Natural killer cell (primary cell): Measurements from ENCODE around the gene HMGN4. TPM values are rescaled to one million over a fixed set of nuclear protein-coding genes. Genes with fewer than 3 reads are reported as not detected.

ENCODE experiments used
- ATAC-seq, 3 donors: fragments of 150-1000 bp in 2 of 3; fragments of 200-7000 bp in 1 of 3; cut with Tn5 transposase; 1 replicate in 1 of 3; 2 replicates in 2 of 3; pipeline ENCODE4 v1.10.0; 2021; ENCODE audit warnings: mild to moderate bottlenecking in 2 of 3, moderate library complexity in 2 of 3
- DNase-seq, 2 donors: peaks; one replicate each; pipeline versions ENCODE4 v3.0.0 to v3.0.0-alpha.2; 2013 to 2021; ENCODE audit warnings: mixed read lengths in 1 of 2
- H3K27ac ChIP-seq: one replicate; pipeline ENCODE4 v1.5.1; 2013; ENCODE audit warnings: mild to moderate bottlenecking, low read length
- H3K27me3 ChIP-seq: one replicate; pipeline ENCODE4 v1.6.1; 2013; ENCODE audit warnings: low read length; ENCODE audit not compliant: control insufficient read depth, insufficient read depth
- H3K36me3 ChIP-seq: one replicate; pipeline ENCODE4 v1.6.1; 2013; ENCODE audit warnings: low read length; ENCODE audit not compliant: control insufficient read depth, insufficient read depth
- H3K4me1 ChIP-seq: one replicate; pipeline ENCODE4 v1.6.1; 2013; ENCODE audit warnings: low read length; ENCODE audit not compliant: control insufficient read depth, insufficient read depth
- H3K4me3 ChIP-seq: one replicate; pipeline ENCODE4 v1.5.1; 2013; ENCODE audit warnings: low read length
- H3K9me3 ChIP-seq: one replicate; pipeline ENCODE4 v1.6.1; 2013; ENCODE audit warnings: low read length; ENCODE audit not compliant: control insufficient read depth, insufficient read depth
- H3K27ac Mint-ChIP-seq, 2 donors: one replicate each; pipeline ENCODE4 v1.8.0; 2022; ENCODE audit warnings: mild to moderate bottlenecking in 2 of 2, mixed read lengths in 2 of 2, moderate library complexity in 1 of 2
- H3K27me3 Mint-ChIP-seq, 2 donors: one replicate each; pipeline ENCODE4 v1.8.0; 2022; ENCODE audit warnings: low read depth in 2 of 2, mixed read lengths in 2 of 2
- H3K36me3 Mint-ChIP-seq: one replicate; pipeline ENCODE4 v1.8.0; 2022; ENCODE audit warnings: mixed read lengths
- H3K4me1 Mint-ChIP-seq, 2 donors: one replicate each; pipeline ENCODE4 v1.8.0; 2022; ENCODE audit warnings: mixed read lengths in 2 of 2
- H3K4me3 Mint-ChIP-seq: one replicate; pipeline ENCODE4 v1.8.0; 2022; ENCODE audit warnings: mild to moderate bottlenecking, moderate library complexity, mixed read lengths
- H3K9me3 Mint-ChIP-seq, 2 donors: one replicate each; pipeline ENCODE4 v1.8.0; 2022; ENCODE audit warnings: mixed read lengths in 2 of 2
- WGBS: methylation state at CpG from one replicate; pipeline ENCODE4 v1.1.7; 2013; ENCODE audit warnings: missing lambda C conversion rate; ENCODE audit not compliant: insufficient coverage; 5-methylcytosine and 5-hydroxymethylcytosine counted together
- intact Hi-C: fragments of 100-400 bp; cut with micrococcal nuclease; formaldehyde crosslinking; loops from one replicate; pipeline ENCODE4 v1.14.2; 2022
- total RNA-seq, 4 donors: library from RNA; stranded (reverse); fragments of 120-200 nt in 1 of 4; gene quantifications; one replicate each; pipeline versions ENCODE4 v1.2.3 to v1.2.4, GENCODE V29; 2013 to 2022
- TF ChIP-seq, protein P1 (sequence below): fragments of 200-600 bp; IDR thresholded peaks from one replicate; pipeline ENCODE4 v1.8.0; 2022; ENCODE audit warnings: antibody characterized with exemption

Gene HMGN4
- total RNA-seq, 3 donors from 2014 or later (not counting 1 experiment from before 2014, with no cell fraction given) = 55.7 to 80.6 (median 70.3) TPM

DNA sequence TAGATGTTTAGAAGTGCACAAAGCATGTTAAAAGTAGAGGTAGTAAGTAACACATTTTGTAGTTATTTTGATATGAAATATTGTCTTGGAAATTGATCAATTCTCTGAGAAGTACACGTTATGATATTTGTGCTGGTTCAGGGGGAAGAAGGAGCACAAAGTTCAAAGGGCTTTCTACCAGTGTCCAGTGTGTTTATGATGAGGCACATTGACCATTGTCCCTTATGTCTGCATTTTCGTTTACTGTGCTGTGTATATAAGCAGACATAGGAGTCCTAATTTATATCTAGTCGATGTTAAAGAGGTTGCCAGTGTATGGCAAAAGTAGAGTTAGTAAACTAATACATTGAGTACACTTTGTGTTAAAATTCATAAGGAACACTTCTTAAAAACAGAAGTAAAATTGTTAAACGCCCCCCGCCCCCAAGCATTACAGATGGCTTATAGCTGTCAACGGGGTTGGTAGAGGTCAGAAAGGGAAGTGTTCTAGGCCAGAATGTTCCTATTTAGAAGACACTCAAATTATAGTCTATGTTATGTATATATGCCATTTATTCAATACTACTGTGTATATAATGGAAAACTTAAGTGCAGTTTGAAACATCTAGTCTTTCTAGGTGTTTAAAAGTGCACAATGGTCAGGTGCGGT is 13.3 kb upstream of the HMGN4 start:
- Mint-ChIP-seq H3K27me3 (no peaks in the 10 kb centered on the region), H3K4me1 (peaks cover 26 to 34% of the 10 kb centered on the region in 2 donors), H3K4me3 (no peak overlapping the region), H3K36me3 (peaks cover 5% of the 10 kb centered on the region), H3K27ac (no peak overlapping the region), H3K9me3 (no peaks in the 10 kb centered on the region)
- intact Hi-C loops = no loop called here
- Histone ChIP-seq H3K4me3 (no peak overlapping the region), H3K4me1 (peaks cover 13% of the 10 kb centered on the region), H3K9me3 (no peaks in the 10 kb centered on the region), H3K27me3 (no peaks in the 10 kb centered on the region), H3K27ac (no peak overlapping the region), H3K36me3 (no peaks in the 10 kb centered on the region)
- ATAC-seq (no peak), DNase-seq (no peak)
- 76% methylated on average over 5 of the region's 7 CpGs for WGBS
- TF ChIP-seq, protein P1, sequence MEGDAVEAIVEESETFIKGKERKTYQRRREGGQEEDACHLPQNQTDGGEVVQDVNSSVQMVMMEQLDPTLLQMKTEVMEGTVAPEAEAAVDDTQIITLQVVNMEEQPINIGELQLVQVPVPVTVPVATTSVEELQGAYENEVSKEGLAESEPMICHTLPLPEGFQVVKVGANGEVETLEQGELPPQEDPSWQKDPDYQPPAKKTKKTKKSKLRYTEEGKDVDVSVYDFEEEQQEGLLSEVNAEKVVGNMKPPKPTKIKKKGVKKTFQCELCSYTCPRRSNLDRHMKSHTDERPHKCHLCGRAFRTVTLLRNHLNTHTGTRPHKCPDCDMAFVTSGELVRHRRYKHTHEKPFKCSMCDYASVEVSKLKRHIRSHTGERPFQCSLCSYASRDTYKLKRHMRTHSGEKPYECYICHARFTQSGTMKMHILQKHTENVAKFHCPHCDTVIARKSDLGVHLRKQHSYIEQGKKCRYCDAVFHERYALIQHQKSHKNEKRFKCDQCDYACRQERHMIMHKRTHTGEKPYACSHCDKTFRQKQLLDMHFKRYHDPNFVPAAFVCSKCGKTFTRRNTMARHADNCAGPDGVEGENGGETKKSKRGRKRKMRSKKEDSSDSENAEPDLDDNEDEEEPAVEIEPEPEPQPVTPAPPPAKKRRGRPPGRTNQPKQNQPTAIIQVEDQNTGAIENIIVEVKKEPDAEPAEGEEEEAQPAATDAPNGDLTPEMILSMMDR = no peak

DNA sequence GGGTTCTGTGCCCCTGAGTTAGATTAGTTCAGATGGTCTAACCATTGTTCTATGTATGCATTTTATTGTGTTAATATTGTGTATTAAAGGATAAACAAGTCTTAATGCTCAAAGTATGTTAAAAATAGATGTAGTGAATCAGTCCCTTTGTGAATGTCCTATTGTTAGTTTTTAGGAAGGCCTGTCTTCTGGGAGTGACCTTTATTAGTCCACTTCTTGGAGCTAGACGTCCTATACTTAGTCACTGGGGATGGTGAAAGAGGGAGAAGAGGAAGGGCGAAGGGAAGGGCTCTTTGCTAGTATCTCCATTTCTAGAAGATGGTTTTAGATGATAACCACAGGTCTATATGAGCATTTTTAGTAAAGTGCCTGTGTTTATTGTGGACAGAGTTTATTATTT is 12.3 kb upstream of the HMGN4 start:
- no peak overlapping the region for H3K4me3 Mint-ChIP-seq
- H3K27ac Mint-ChIP-seq = no peak overlapping the region
- 94% methylated on average over 2 of the region's 2 CpGs for WGBS

DNA sequence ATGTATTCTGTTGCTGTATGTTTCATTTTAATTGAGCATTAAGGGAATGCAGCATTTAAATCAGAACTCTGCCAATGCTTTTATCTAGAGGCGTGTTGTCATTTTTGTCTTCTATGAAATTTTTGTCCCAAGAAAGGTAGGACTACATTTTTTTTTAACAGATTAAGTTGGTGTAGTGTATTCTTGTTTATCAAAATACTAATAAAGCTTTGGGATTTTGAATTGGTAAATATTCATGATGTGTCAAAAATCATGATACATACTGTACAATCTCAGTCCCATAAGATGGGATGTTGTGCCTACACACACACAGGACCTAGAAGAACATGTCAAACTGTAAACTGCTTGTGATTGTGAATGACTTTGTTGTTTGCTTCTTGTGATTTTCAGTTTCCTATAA is 11.2 kb upstream of the HMGN4 start:
- Mint-ChIP-seq H3K4me3 (no peak overlapping the region), H3K4me1 (peaks cover 9 to 33% of the 10 kb centered on the region in 2 donors), H3K36me3 (no peaks in the 10 kb centered on the region), H3K9me3 (no peaks in the 10 kb centered on the region), H3K27me3 (no peaks in the 10 kb centered on the region), H3K27ac (no peak overlapping the region)
- DNase-seq (no peak), ATAC-seq (no peak)
- intact Hi-C loops = no loop called here
- Histone ChIP-seq H3K4me3 (no peak overlapping the region), H3K27ac (no peak overlapping the region), H3K27me3 (no peaks in the 10 kb centered on the region), H3K36me3 (no peaks in the 10 kb centered on the region), H3K9me3 (no peaks in the 10 kb centered on the region), H3K4me1 (peaks cover 7% of the 10 kb centered on the region)
- 100% methylated on average over 1 of the region's 1 CpG for WGBS
- TF ChIP-seq, protein P1 = no peak

More for the DNA sequence above, 12.3 kb upstream of the HMGN4 start:
- no peaks in the 10 kb centered on the region for H3K36me3 ChIP-seq
- DNase-seq (no peak), ATAC-seq (no peak)
- peaks cover 17 to 30% of the 10 kb centered on the region in 2 donors for H3K4me1 Mint-ChIP-seq
- no peak overlapping the region for H3K4me3 ChIP-seq
- no peaks in the 10 kb centered on the region for H3K27me3 ChIP-seq
- no peaks in the 10 kb centered on the region for H3K9me3 Mint-ChIP-seq
- peaks cover 7% of the 10 kb centered on the region for H3K4me1 ChIP-seq
- H3K9me3 ChIP-seq = no peaks in the 10 kb centered on the region
- H3K36me3 Mint-ChIP-seq = peaks cover 5% of the 10 kb centered on the region
- intact Hi-C loops = no loop called here
- H3K27me3 Mint-ChIP-seq = no peaks in the 10 kb centered on the region
- H3K27ac ChIP-seq = no peak overlapping the region
- TF ChIP-seq, protein P1 = no peak

DNA sequence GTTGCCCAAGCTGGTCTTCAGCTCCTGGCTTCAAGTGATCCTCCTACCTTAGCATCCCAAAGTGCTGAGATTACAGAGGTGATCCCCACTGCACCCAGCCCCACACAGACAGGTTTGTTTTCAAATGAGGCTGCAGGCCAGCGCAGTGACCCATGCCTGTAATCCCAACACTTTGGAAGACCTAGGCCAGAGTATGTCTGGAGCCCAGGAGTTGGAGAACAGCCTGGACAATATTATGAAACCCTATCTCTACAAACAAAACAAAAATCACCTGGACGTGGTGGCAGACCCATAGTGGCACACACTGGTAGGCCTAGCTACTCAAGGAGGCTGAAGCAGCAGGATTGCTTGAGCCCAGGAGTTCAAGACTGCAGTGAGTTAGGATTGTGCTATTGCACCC is 8.0 kb upstream of the HMGN4 start:
- Histone ChIP-seq H3K9me3 (no peaks in the 10 kb centered on the region), H3K27ac (no peak overlapping the region), H3K4me1 (peaks cover 3% of the 10 kb centered on the region), H3K36me3 (no peaks in the 10 kb centered on the region), H3K27me3 (no peaks in the 10 kb centered on the region), H3K4me3 (no peak overlapping the region)
- Mint-ChIP-seq H3K27me3 (peaks cover 0 to 4% of the 10 kb centered on the region in 2 donors), H3K36me3 (peaks cover 7% of the 10 kb centered on the region), H3K4me1 (peaks cover 20 to 37% of the 10 kb centered on the region in 2 donors), H3K4me3 (no peak overlapping the region), H3K9me3 (peaks cover 0 to 3% of the 10 kb centered on the region in 2 donors), H3K27ac (no peak overlapping the region)
- WGBS = 100% methylated on average over 2 of the region's 2 CpGs
- ATAC-seq (no peak), DNase-seq (no peak)
- TF ChIP-seq, protein P1 = no peak
- intact Hi-C loops = loop anchor here (10.0 kb wide), 2 partner anchors 945 to 1225 kb away; partner anchors contain the start of gene ZNF184
